Neural crest cell (in vitro differentiated cells): ENCODE measurements around the gene MUC12. TPM values are rescaled to one million over a fixed set of nuclear protein-coding genes. Genes with fewer than 3 reads are reported as not detected.

ENCODE experiments used
- DNase-seq: peaks from one replicate; pipeline ENCODE4 v3.0.0; 2021; ENCODE audit warnings: low read depth, mixed read lengths, low spot score
- H3K27ac Mint-ChIP-seq: one replicate; pipeline ENCODE4 v1.8.0; 2021; ENCODE audit warnings: mild to moderate bottlenecking, mixed read lengths; ENCODE audit not compliant: unreplicated experiment
- H3K27me3 Mint-ChIP-seq: 2 replicates; pipeline ENCODE4 v1.8.0; 2021; ENCODE audit warnings: low read depth, mild to moderate bottlenecking, mixed read lengths
- H3K36me3 Mint-ChIP-seq: 2 replicates; pipeline ENCODE4 v1.8.0; 2021; ENCODE audit warnings: low read depth, mild to moderate bottlenecking, mixed read lengths
- H3K4me1 Mint-ChIP-seq: 2 replicates; pipeline ENCODE4 v1.8.0; 2021; ENCODE audit warnings: mixed read lengths
- H3K4me3 Mint-ChIP-seq: one replicate; pipeline ENCODE4 v1.8.0; 2021; ENCODE audit warnings: mild to moderate bottlenecking, mixed read lengths
- H3K9me3 Mint-ChIP-seq: 2 replicates; pipeline ENCODE4 v1.8.0; 2021; ENCODE audit warnings: mixed read lengths
- total RNA-seq: library from RNA; stranded (reverse); gene quantifications from 2 replicates; pipeline ENCODE4 v1.2.1, GENCODE V29; 2021
- TF ChIP-seq, protein P1 (sequence below): fragments of 200-600 bp; sonication (generic); conservative IDR thresholded peaks from 2 replicates; pipeline ENCODE4 v1.5.0; 2021; ENCODE audit warnings: antibody characterized with exemption, mild to moderate bottlenecking

The MUC12 gene
- total RNA-seq, 1 donor from 2014 or later = 4.9 TPM

DNA sequence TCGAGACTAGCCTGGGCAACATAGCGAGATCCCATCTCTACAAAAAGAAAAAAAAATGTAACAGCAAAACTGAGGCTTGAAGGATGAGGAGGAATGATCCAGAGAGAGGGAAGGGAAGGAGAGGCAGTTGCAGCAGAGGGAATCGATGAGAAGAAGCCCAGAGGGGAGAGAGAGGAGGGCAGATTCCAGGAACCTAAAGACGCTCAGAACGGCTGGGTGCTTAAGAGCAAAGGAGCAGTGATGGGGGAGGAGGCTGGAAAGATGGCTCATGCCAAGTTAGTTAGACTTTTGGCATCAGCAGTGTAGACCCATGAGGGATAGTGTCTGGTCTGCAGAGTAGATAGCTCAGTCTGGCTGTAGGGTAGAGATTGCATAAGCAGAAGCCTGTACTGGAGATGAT is 40.3 kb downstream of the MUC12 start:
- H3K4me3 Mint-ChIP-seq = no peak overlapping the region
- H3K27ac Mint-ChIP-seq = peak overlapping the region; percentile 73
- H3K27me3 Mint-ChIP-seq = no peaks in the 10 kb centered on the region
- H3K9me3 Mint-ChIP-seq = peaks cover 2% of the 10 kb centered on the region
- no peaks in the 10 kb centered on the region for H3K4me1 Mint-ChIP-seq
- TF ChIP-seq, protein P1, sequence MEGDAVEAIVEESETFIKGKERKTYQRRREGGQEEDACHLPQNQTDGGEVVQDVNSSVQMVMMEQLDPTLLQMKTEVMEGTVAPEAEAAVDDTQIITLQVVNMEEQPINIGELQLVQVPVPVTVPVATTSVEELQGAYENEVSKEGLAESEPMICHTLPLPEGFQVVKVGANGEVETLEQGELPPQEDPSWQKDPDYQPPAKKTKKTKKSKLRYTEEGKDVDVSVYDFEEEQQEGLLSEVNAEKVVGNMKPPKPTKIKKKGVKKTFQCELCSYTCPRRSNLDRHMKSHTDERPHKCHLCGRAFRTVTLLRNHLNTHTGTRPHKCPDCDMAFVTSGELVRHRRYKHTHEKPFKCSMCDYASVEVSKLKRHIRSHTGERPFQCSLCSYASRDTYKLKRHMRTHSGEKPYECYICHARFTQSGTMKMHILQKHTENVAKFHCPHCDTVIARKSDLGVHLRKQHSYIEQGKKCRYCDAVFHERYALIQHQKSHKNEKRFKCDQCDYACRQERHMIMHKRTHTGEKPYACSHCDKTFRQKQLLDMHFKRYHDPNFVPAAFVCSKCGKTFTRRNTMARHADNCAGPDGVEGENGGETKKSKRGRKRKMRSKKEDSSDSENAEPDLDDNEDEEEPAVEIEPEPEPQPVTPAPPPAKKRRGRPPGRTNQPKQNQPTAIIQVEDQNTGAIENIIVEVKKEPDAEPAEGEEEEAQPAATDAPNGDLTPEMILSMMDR = no peak
- peaks cover 10% of the 10 kb centered on the region for H3K36me3 Mint-ChIP-seq
- no peak for DNase-seq

DNA sequence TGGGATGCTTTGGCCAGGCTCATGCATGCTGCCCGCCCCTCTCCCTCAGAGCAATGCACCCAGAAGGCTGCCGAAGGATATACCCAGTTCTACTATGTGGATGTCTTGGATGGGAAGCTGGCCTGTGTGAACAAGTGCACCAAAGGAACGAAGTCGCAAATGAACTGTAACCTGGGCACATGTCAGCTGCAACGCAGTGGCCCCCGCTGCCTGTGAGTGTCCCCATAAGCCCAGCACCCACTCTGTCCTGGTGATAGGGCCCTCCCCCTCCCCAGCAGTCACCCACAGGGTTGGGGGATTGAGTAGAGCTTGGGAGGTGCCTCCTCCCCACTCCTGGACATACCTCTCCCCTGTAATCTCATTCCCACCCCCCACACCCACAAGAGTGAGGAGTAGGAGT is 43.6 kb downstream of the MUC12 start:
- no peak for DNase-seq
- no peak overlapping the region for H3K4me3 Mint-ChIP-seq
- no peaks in the 10 kb centered on the region for H3K27me3 Mint-ChIP-seq
- H3K9me3 Mint-ChIP-seq = peaks cover 2% of the 10 kb centered on the region
- H3K4me1 Mint-ChIP-seq = peaks cover 15% of the 10 kb centered on the region
- TF ChIP-seq, protein P1 = no peak
- no peak overlapping the region for H3K27ac Mint-ChIP-seq
- peaks cover 10% of the 10 kb centered on the region for H3K36me3 Mint-ChIP-seq

DNA sequence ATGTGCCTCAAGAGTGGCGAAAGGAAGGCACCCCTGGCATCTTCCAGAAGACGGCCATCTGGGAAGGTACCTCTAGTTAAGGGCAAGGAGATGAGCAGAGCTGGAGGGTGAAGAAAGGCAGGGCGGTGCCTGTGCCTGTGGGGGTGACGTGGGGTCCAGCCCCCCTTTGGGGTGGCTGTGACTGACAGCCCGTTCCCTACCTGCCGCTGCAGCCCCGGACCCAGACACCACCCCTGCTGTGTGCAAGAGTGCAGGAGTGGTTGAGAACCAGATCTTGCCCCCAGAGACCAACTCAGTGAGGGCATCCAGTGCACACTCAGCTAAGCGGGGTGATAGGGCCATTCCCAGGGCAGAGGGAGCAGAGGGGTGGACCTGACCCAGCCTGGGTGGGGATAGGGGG is 46.3 kb downstream of the MUC12 start:
- TF ChIP-seq, protein P1 = no peak
- peak overlapping the region; percentile 23 for H3K4me3 Mint-ChIP-seq
- peak overlapping the region; percentile 83 for H3K27ac Mint-ChIP-seq
- peaks cover 5% of the 10 kb centered on the region for H3K36me3 Mint-ChIP-seq
- DNase-seq = no peak
- peaks cover 2% of the 10 kb centered on the region for H3K9me3 Mint-ChIP-seq
- no peaks in the 10 kb centered on the region for H3K27me3 Mint-ChIP-seq
- peaks cover 23% of the 10 kb centered on the region for H3K4me1 Mint-ChIP-seq

DNA sequence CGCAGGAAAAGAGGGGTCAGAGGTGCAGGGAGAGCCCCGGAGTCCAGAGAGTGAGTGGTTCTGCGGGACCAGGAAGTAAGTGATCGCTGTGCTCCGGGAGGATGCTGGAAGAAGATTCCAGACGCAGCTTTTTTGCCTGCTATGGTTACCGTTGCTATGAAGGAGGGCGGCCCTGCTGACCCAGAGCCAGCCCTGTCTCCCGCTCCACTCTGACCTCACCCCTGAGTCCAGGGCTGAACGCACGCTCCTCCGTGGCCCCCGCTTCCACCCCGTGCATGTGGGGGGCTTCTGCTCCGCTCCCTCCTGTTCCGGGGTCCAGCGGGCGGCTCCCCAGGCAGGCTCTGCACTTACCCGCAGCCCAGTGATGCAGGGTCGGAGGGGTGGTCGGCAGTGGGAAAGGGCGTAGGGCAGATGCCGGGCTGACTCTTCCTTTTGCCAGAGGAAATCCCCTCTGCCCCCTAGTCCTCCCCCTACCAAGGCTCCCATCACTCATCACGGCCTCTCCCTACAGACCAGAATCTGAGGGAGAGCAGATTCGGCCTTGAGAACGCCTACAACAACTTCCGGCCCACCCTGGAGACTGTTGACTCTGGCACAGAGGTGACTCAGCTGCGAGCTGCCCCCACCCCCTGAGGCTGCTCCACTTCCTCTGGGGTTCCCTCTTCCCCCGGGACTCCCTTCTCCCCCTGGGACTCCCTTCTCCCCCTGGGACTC is 47.9 kb downstream of the MUC12 start:
- H3K9me3 Mint-ChIP-seq = no peaks in the 10 kb centered on the region

DNA sequence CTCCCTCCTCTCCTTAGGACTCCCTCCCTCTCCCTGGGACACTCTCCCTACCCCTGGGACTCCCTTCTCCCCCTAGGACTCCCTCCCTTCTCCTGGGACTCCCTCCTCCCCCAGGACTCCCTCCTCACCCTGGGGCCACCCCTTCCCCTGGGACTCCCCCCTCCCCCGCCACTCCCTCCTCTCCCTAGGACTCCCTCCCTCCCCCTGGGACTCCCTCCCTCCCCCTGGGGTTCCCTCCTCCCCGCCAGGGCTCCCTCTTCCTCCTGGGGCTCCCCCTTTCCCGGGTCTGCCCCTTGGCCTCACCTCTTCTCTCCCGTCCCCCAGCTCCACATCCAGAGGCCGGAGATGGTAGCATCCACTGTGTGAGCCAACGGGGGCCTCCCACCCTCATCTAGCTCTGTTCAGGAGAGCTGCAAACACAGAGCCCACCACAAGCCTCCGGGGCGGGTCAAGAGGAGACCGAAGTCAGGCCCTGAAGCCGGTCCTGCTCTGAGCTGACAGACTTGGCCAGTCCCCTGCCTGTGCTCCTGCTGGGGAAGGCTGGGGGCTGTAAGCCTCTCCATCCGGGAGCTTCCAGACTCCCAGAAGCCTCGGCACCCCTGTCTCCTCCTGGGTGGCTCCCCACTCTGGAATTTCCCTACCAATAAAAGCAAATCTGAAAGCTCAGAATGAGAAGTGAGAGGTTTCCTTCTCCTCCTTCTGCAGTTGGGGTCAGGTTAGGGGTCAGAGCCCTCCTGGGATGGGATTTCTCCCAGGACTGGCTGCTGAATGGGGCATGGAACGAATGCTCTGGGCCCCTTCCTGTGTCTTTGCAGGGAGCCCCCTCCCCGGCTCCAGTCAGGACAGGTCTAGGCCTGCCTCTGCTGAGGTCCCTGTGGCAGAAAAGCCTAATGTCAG is 49.2 kb downstream of the MUC12 start:
- Mint-ChIP-seq H3K27me3 (no peaks in the 10 kb centered on the region), H3K4me1 (peaks cover 23% of the 10 kb centered on the region), H3K27ac (no peak overlapping the region), H3K9me3 (no peaks in the 10 kb centered on the region), H3K4me3 (peak overlapping the region; percentile 25), H3K36me3 (no peaks in the 10 kb centered on the region)
- TF ChIP-seq, protein P1 = no peak
- peak; percentile 45 for DNase-seq

More for the DNA sequence above, 47.9 kb downstream of the MUC12 start:
- H3K27me3 Mint-ChIP-seq = no peaks in the 10 kb centered on the region
- peaks cover 23% of the 10 kb centered on the region for H3K4me1 Mint-ChIP-seq
- DNase-seq = peak; percentile 55
- H3K4me3 Mint-ChIP-seq = peak overlapping the region; percentile 83
- TF ChIP-seq, protein P1 = no peak
- H3K36me3 Mint-ChIP-seq = no peaks in the 10 kb centered on the region
- H3K27ac Mint-ChIP-seq = peak overlapping the region; percentile 97
